SH-SY5Y (cell line): ENCODE measurements around the gene GOLGA3.

ENCODE experiments used
- GATA2 ChIP-seq: IDR thresholded peaks from 2 replicates; pipeline ENCODE4 v1.6.1; 2011; ENCODE audit warnings: mild to moderate bottlenecking, low read depth, low read length
- GATA3 ChIP-seq: IDR thresholded peaks from 2 replicates; pipeline ENCODE4 v1.6.1; 2011; ENCODE audit warnings: low read depth, mild to moderate bottlenecking, low read length, moderate library complexity

GRCh38 chr12:132848521-132848920 is 19.9 kb upstream of the GOLGA3 start:
- TF ChIP-seq GATA2, result no peak
- no peak for TF ChIP-seq GATA3
